ENCODE data around the gene UBXN2A. TPM values are rescaled to one million over a fixed set of nuclear protein-coding genes. Genes with fewer than 3 reads are reported as not detected.
"Not testable (repeated sequence)": the region's sequence is repeated elsewhere in the genome, so short reads cannot be mapped to it uniquely, and the experiment has no call there.

UBXN2A gene
- total RNA-seq, 1 experiment from 2014 or later = 19.7 TPM

- Mint-ChIP-seq H3K9me3 (no peaks in the 10 kb centered on the region), H3K27me3 (ENCODE audit: low read depth) (no peaks in the 10 kb centered on the region), H3K4me1 (peaks cover 12 to 19% of the 10 kb centered on the region in 2 experiments), H3K4me3 (no peak overlapping the region), H3K27ac (no peak overlapping the region), H3K36me3 (ENCODE audit: insufficient read depth in 1 of 3, low read depth in 3 of 3) (peaks cover 6 to 19% (median 13%) of the 10 kb centered on the region in 3 experiments; a peak in 6 of 7 replicates)
- H3K9me3 ChIP-seq (ENCODE audit: control insufficient read depth, low read depth, low read length) = no peaks in the 10 kb centered on the region
- H2BK15ac ChIP-seq (ENCODE audit: low read depth, low read length) = no peak overlapping the region
- H3K4me1 ChIP-seq (ENCODE audit: insufficient read depth, low read length) = no peaks in the 10 kb centered on the region
- H2BK20ac ChIP-seq (ENCODE audit: low read depth, low read length, poor library complexity, severe bottlenecking) = no peak overlapping the region
- no peaks in the 10 kb centered on the region for H4K20me1 ChIP-seq (ENCODE audit: control insufficient read depth, insufficient read depth, insufficient read length)
- H2BK12ac ChIP-seq (ENCODE audit: insufficient read length, low read depth, low read length) = no peak overlapping the region
- no peaks in the 10 kb centered on the region for H3K27me3 ChIP-seq (ENCODE audit: insufficient read depth, low read length)
- H3K18ac ChIP-seq (ENCODE audit: insufficient read length, low read depth, low read length) = no peak overlapping the region
- no peak overlapping the region for H3T11ph ChIP-seq (ENCODE audit: low read length)
- TF ChIP-seq CTCF (conservative IDR thresholded peaks at IDR 0.05) = no peak
- no peak overlapping the region for H4K5ac ChIP-seq (ENCODE audit: insufficient read length, low read depth, low read length)
- H2BK5ac ChIP-seq (ENCODE audit: insufficient read length, low read length) = no peak overlapping the region
- no peak overlapping the region for H3K14ac ChIP-seq (ENCODE audit: insufficient read depth, low read length)
- H2BK120ac ChIP-seq (ENCODE audit: low read depth, low read length, poor library complexity, severe bottlenecking) = no peak overlapping the region
- no peak overlapping the region for H3K4me2 ChIP-seq (ENCODE audit: insufficient read depth, insufficient read length, low read length)
- H4K8ac ChIP-seq (replicated peaks; ENCODE audit: insufficient read length, low read depth, low read length) = no peak overlapping the region
- H4K91ac ChIP-seq (ENCODE audit: insufficient read length, low read depth, low read length) = no peak overlapping the region
- no peak overlapping the region for H2AFZ ChIP-seq (ENCODE audit: low read length)
- H3K27ac ChIP-seq (ENCODE audit: insufficient read length, low read depth, low read length) = no peak overlapping the region
- H3K9ac ChIP-seq (ENCODE audit: extremely low read depth, insufficient read length, low read length) = no peak overlapping the region
- no peaks in the 10 kb centered on the region for H3K23me2 ChIP-seq (ENCODE audit: insufficient read length, low read depth, low read length, poor library complexity, severe bottlenecking)
- no peak for DNase-seq
- H2AK5ac ChIP-seq (ENCODE audit: insufficient read length, low read length) = no peak overlapping the region
- no CpG with 5 or more reads among the region's 2 CpGs for WGBS (ENCODE audit: extremely low coverage, insufficient read length, low lambda C conversion rate)
- H3K56ac ChIP-seq (ENCODE audit: insufficient read length, low read depth, low read length) = no peak overlapping the region
- H3K4ac ChIP-seq (ENCODE audit: low read depth, low read length) = no peak overlapping the region
- H3K79me1 ChIP-seq (ENCODE audit: insufficient read depth, low read depth, low read length, poor library complexity, severe bottlenecking) = no peaks in the 10 kb centered on the region
- H3K79me2 ChIP-seq (ENCODE audit: insufficient read depth, low read length) = no peaks in the 10 kb centered on the region; the same call in 1 of the 2 replicates
- no peak overlapping the region for H3K23ac ChIP-seq (ENCODE audit: insufficient read length, low read depth, low read length)
Observed at GRCh38 chr2:23947350-23947749, 7.1 kb downstream of the UBXN2A start.

- H3K27ac ChIP-seq (ENCODE audit: insufficient read length, low read depth, low read length); H3K9ac ChIP-seq (ENCODE audit: extremely low read depth, insufficient read length, low read length); H3K27ac Mint-ChIP-seq; H4K8ac ChIP-seq (replicated peaks; ENCODE audit: insufficient read length, low read depth, low read length); H4K5ac ChIP-seq (ENCODE audit: insufficient read length, low read depth, low read length); H3K4me1 Mint-ChIP-seq; DNase-seq; H3K36me3 Mint-ChIP-seq (ENCODE audit: insufficient read depth in 1 of 3, low read depth in 3 of 3); H3K18ac ChIP-seq (ENCODE audit: insufficient read length, low read depth, low read length); H3K4me1 ChIP-seq (ENCODE audit: insufficient read depth, low read length); H3K23ac ChIP-seq (ENCODE audit: insufficient read length, low read depth, low read length); H3K27me3 Mint-ChIP-seq (ENCODE audit: low read depth); H2BK15ac ChIP-seq (ENCODE audit: low read depth, low read length); H2BK5ac ChIP-seq (ENCODE audit: insufficient read length, low read length); H3K27me3 ChIP-seq (ENCODE audit: insufficient read depth, low read length); H3K79me1 ChIP-seq (ENCODE audit: insufficient read depth, low read depth, low read length, poor library complexity, severe bottlenecking); H3K56ac ChIP-seq (ENCODE audit: insufficient read length, low read depth, low read length); H2AK5ac ChIP-seq (ENCODE audit: insufficient read length, low read length); H3K79me2 ChIP-seq (ENCODE audit: insufficient read depth, low read length); H3K4me2 ChIP-seq (ENCODE audit: insufficient read depth, insufficient read length, low read length); H2BK20ac ChIP-seq (ENCODE audit: low read depth, low read length, poor library complexity, severe bottlenecking); H4K91ac ChIP-seq (ENCODE audit: insufficient read length, low read depth, low read length); H3K23me2 ChIP-seq (ENCODE audit: insufficient read length, low read depth, low read length, poor library complexity, severe bottlenecking); H3T11ph ChIP-seq (ENCODE audit: low read length); H2AFZ ChIP-seq (ENCODE audit: low read length); H3K4ac ChIP-seq (ENCODE audit: low read depth, low read length); H3K9me3 Mint-ChIP-seq; H4K20me1 ChIP-seq (ENCODE audit: control insufficient read depth, insufficient read depth, insufficient read length); H3K4me3 Mint-ChIP-seq; H2BK12ac ChIP-seq (ENCODE audit: insufficient read length, low read depth, low read length); H3K9me3 ChIP-seq (ENCODE audit: control insufficient read depth, low read depth, low read length); H3K14ac ChIP-seq (ENCODE audit: insufficient read depth, low read length); H2BK120ac ChIP-seq (ENCODE audit: low read depth, low read length, poor library complexity, severe bottlenecking): not testable (repeated sequence)
- WGBS (ENCODE audit: extremely low coverage, insufficient read length, low lambda C conversion rate) = no CpG with 5 or more reads among the region's 3 CpGs
Observed at GRCh38 chr2:23952558-23952957, 12.3 kb downstream of the UBXN2A start.
